SIG-M5 (cell line): ENCODE data around the gene OSBP2.
"Not testable (repeated sequence)": the region's sequence is repeated elsewhere in the genome, so short reads cannot be mapped to it uniquely, and the experiment has no call there.

ENCODE experiments used
- DNase-seq: peaks from one replicate; lab custom pipeline; 2025; lab: John Stamatoyannopoulos, UW

OSBP2 gene

DNA sequence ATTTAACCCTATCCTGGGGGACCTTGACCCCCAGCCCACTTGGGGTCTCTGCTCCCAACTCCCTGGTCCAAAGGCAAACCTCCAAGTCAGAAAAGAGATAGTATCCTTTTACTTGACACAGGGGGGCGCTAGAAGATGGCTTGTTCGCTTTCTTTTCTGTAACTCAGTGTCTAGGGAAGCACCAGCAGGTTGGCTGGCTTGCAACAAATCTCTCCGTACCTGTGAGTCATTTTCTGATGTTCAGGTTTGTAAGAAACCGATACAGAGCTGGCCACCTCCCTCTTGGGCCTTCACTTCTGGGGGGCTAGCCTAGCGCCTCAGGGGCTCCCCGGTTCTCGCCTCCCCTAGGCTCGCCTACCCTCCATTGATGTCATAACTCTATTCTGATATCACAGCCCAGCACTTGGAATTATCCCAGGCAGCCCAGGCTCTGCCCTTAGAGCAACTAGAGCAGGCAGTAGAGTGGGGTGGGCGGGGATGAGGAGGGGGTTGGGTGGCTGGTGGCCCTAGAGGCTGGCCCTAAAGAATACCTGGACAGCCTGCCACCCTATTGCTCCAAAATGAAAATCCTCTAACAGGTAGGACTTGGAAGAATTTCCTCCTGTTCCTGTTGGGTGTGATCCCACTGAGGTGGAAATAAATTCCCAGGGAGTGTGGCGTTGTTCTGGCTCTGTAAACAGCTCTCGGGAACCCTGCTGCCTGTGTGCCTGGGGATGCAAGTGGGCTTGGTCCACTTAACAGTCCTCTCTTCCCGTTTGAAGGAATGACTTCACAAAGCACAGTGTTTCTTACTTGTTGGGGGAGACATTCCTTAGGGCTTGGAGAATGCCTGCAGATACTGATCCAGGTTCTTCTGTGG is 69.4 kb downstream of the OSBP2 start:
- DNase-seq, result no peak

DNA sequence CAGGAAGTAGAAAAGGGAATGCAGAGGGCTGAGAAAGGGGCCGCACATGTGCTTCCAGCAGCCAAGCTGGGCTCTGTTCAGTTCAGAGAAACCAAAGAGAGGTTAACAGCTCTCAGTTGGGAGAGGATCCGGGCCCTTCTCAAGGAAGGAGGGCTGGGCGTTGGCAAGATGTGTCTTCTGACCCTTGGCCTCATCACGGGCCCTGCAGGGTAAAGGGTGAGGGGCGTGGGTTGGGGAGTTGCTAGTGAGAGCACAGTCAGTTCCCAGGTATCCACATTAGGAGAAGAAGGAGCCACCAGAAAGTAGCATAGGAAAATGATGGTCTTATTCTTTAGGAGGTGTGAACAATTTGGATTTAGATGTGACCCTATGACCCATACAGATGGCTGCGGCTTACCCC is 73.0 kb downstream of the OSBP2 start:
- no peak for DNase-seq

DNA sequence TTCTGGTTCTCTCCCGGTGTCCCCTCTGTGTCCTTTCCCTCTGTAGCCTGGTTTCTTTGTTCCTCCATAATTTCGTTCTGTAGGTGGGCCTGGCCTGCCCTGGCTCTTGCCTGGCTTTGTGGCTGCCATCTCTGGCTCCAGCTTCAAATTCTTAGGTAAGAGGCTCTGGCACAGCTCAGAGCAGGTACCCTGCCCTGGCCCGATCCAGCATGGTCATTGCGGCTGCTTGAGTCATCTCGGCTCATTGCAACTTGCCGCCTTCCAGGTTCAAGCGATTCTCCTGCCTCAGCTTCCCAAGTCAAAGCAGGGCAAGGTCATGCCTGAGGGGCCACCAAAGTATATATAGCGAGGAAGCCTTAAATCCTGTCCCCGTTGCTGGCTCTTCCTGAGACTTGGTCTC is 76.0 kb downstream of the OSBP2 start:
- DNase-seq, result no peak

DNA sequence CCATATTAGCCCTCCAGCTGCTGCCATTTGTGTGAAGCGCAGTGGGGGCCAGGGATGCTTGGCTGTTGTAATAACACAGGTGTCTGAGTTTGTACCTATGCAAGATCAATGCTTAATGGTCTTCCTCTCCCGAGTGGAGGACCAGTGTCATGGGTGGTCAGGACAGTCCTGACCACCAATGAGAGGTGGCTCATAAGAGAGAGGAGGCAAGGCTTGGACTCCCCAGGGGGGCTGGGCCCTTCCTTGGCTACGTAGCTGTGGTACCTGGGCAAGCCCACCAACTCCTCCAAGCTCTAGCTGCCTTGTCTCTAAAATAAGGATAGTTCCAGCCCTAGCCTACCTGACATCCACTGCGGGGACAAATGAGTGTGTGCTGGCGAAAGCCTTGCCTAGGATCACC is 79.2 kb downstream of the OSBP2 start:
- no peak for DNase-seq

DNA sequence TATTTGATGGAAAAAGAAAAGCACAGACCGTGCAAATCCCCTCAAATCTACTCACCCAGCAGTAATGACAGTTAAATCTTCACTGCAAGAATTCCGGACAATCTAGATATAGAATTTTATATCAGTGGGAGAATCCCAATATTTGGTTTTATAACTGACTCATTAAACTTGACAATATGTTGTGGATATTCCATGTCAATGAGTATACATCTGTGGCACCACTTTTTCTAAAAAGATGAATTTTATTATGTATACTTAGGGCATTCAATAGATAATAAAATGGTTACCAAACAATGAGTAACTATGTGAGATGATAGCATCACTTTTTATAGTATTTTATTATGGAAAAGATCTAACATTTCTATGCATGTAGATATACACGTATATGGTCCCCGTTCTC is 79.9 kb downstream of the OSBP2 start:
- no peak for DNase-seq

DNA sequence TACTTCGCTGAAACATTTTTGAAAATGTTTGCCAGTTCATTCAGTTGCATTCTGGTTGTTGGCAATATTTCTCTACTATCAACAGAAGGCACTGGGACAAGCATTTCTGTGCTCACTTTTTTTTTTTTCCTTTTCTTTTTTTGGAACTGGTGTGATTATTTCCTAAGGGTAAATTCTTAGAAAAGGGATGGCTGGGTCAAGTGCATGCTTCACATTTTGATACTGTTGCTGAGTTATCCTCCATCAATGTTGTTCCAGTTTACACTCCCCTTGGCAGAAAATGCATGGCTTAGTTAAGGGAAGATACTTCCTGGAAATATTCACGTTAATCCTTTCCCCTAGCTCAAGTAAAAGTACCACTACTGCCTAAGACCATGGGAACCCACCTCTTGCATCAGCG is 81.8 kb downstream of the OSBP2 start:
- no peak for DNase-seq

DNA sequence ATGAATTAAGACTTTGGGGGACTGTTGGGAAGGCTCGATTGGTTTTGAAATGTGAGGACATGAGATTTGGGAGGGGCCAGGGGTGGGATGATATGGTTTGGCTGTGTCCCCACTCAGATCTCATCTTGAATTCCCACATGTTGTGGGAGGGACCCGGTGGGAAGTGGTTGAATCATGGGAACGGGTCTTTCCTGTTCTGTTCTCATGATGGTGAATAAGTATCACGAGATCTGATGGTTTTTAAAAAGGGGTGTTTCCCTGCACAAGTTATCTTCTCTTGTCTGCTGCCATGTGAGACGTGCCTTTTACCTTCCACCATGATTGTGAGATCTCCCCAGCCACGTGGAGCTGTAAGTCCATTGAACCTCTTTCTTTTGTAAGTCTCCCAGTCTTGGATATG is 82.5 kb downstream of the OSBP2 start:
- DNase-seq, result not testable (repeated sequence)

DNA sequence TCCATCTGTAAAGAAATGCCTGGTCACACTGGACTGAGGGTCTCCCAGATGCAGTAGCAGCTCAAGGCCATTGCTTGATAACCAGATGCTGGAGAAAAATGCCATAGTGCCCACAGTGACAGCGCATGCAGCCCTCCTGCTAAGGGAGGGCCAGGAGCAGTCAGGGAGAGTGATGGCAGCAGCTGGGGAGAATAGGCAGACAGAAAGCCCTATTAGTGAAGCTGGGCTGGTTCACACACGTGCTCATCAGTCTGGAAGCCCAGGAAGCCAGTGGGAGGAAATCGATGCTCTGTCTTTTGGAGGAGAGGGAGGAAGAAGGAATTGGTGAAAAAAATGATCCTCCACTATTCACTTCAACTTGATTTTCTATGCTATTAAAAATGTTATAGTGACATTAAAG is 82.9 kb downstream of the OSBP2 start:
- DNase-seq, result no peak

DNA sequence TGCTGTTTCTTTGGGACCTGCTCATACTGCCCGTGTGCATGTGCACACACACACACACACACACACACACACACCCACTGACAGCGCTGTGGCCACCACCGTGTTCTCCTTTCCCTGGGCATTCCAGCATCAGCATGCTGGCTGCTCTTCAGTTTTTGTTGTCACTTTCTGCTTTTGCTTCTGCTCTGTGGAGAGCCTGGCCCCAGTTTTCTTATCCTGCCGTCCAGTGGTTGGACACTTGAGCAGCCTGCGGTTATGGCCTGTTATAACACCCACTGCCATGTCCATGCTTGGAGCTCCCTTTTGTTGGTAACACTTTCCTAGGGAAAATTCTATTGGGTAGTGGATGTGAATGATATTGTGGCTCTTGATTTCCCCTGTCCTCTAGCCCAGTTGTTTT is 83.6 kb downstream of the OSBP2 start:
- DNase-seq, result no peak

DNA sequence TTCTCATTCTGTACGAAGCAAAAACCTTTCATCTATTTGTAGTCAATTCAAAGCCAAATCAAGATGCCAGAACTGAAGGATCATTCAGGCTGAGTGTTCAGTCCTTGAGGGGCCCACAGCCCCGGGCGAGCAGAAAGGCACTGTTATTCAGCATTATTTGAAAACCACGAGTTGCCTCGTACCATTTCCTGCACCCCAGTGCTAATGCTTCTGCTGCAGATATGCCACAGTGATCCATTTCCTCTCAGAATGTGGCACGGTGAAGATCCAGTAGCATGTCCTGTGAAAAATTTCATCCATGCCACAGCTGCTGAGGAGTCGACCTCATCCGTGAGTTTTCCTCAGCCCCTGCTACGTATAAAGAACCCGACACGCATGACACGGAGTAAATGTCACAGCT is 85.4 kb downstream of the OSBP2 start:
- DNase-seq, result no peak

DNA sequence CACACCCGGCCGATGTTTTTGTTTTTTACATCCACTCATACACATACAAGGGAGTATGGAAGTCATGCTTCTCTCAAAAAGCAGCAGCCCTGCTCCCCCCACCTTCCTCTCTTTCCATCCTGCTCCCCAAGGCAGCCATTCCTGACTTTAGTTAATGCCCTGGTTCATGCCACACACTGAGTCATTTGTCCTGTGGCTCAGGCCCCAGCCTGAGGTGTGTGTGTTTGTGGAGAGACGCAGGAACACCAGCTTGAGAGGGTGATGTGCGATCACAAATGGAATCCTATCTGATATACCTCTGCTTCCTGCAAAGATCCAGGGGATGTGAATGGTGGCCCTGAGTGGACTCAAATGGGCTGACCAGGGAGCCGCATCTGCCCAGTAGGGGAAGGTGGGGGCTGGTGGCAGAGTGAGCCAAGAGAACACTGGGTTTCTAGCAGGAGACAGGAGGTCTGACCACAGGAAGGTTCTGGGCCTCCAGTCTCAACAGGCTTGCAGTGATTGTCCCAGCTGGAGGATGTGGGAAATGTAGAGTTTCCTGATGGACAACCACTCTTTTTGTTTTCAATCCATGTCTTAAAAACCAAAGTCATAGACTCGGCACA is 86.7 kb downstream of the OSBP2 start:
- DNase-seq, result no peak

DNA sequence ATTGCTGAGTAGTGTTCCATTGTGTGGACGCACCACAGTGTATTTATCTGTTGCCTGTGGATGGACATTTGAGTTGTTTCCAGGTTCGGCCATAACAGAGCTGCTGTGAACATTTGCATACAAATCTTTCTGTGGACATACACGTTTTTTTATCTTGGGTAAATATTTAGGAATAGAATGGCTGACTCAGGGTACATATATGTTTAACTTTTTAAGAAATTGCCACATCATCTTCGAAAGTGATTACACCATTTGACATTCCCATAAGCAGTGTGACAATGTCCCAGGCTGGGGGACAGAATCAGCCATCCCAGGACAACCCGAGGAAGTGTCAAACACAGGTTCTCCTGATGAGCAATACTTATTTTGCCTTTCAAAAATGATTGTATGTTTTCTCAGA is 87.9 kb downstream of the OSBP2 start:
- no peak for DNase-seq

DNA sequence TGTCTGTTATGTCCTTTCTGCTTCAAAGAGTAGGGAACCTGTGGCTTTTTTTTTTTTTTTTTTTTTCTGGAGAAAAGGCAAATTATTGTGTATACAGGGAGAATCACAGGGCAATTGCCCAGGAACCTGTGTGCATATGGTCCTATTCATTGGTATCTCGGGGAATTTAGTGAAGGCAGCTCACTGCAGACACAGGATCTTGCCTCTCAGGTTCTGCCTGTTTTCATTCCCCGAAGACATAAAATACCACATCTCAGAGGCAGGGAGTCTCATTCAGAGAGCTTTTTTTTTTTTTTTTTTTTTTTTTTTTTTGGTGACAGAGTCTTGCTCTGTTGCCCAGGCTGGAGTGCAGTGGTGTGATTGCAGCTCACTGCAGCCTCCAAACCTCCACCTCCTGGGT is 88.3 kb downstream of the OSBP2 start:
- no peak for DNase-seq

DNA sequence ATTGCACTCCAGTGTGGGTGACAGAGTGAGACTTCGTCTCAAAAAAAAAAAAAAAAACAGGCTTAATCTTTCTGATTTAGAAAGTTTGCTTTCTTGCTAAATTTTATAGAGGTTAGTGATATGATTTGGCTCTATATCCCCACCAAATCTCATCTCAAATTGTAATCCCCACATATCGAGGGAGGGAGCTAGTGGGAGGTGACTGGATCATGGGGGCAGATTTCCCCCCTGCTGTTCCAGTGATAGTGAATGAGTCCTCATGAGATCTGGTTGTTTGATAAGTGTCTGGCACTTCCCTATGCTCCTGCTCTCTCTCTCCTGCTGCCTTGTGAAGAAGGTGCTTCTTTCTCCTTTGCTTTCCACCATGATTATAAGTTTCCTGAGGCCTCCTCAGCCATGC is 90.9 kb downstream of the OSBP2 start:
- DNase-seq, result no peak

DNA sequence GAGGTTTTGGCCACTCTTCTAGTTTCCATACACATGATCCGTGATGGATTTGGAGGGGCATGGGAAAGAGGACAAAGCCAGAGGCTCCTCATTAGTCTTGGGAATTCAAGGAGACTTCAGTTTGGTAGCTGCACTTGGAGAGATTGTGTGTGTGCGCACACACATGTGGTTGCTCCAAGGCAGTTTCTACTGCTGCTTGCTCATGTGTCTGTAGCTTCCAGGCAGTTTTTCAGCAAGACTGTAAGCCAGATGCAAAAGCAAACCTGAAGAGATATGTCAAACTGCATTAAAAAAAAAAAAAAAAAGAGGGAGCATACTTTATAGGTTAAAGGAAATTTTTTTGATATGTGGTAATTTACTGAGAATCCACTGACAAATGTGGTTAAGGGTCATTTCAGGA is 95.7 kb downstream of the OSBP2 start:
- no peak for DNase-seq

DNA sequence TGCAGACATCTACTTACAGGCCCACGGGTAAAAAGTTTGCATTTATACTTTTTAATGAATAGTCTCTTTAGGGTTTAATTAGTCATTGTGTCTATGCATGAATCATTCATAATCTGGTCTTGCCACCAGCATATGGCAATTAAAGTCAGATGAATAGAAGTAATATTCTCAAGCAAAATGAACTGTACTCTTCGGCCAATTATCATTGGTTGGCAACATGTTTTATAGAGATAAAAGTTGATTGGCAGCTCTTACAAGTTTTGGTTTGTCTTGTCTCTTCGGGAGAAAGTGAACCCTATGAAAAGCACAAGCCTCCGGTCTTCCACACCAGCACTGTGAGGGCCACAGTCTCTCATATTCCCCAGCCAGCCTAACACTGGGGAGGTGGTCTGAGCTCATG is 97.8 kb downstream of the OSBP2 start:
- DNase-seq, result no peak

DNA sequence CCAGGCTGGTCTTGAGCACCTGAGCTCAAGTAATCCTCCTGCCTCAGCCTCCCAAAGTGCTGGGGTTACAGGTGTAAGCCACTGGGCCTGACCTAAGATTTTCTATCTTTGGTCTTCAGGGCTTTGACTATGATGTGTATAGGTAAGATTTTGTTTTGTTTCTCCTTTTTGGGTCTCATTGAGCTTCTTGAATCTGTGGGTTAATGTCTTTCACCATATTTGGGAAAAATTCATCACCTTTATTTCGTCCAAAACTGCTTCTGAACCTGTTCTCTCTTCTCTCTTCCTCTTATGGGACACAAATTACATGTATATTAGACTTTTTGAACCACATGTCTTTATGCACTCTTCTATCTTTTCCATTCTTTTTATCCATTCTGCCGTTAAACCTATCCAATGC is 100.4 kb downstream of the OSBP2 start:
- DNase-seq, result no peak

DNA sequence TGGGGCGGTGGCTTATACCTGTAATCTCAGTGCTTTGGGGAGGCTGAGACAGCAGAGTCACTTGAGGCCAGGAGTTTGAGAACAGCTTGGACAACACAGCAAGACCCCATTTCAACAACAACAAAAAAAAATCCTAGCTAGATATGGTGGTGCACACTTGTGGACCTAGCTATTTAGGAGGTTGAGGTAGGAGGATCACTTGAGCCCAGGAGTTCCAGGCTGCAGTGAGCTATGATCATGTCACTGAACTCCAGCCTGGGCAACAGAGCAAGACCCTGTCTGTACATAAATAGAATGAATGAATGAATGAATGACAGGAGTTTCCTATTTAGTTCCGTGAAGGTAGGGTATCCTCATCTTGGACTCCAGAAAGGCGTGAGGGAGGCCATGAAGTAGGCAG is 107.0 kb downstream of the OSBP2 start:
- DNase-seq, result no peak

DNA sequence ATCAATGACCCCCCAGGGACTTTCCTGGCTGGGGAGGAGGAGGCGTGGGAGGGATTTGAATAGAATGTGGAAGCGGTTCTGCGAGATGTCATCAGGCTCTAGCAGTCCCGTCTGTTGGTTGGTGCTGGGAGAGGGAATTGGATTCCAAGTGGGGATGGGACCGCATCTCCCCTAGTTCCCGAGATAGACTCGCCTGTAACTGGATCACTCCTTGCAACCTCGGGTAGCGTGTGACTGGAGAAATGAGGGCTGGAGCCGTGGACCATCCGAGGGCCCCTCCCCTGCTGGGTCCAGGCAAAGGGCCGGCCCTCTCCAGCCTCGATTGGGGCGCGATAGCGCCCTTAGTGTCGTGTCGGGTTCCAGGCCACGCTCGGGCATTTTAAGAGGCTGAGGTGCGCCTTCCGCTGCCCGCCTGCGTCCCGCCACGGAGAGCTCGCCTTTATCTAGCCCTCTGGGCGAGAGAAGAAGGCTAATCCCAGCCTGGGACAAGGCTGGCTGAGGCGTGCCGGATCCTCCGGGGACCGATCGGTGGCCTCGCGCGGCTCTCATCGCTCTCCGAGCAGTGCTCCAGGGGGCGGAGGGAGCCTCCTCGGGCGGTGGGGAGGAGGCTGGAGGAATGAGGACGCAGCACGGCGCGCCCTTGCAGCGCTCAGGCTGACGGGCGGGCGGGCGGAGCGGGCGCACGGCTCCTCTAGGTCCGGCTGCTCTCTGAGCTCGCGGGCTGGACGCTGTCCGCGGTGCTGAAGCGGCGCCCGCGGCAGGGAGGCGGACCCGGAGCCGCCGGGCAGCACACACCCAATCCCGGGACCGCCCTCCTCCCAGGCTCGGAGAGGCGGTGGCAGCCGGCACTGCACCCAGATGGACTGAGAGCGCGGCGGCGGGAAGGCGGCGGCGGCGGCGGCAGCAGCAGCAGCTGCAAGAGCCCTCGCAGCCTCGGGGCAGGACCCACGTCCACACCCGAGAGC is 107.8 kb downstream of the OSBP2 start:
- DNase-seq, result peak; percentile 15

DNA sequence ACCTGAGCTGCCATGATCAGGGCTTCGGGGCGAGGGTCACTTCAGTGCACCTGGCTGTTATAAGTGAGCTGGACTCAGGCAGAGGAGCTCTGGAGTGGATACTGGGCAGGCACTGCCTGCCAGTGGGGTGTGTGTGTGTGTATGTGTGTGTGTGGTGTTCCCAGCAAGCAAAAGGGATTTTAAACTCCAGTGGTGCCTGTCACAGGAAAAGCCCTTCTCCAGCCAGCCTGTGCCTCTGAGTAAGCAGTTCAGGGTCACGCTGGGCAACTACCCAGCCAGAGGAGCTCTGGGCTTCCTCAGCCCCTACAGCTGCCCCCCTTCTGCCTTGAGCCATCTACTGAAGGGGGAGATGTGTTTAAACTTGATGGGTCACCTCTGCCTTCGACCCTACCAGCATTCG is 109.0 kb downstream of the OSBP2 start:
- DNase-seq, result no peak

DNA sequence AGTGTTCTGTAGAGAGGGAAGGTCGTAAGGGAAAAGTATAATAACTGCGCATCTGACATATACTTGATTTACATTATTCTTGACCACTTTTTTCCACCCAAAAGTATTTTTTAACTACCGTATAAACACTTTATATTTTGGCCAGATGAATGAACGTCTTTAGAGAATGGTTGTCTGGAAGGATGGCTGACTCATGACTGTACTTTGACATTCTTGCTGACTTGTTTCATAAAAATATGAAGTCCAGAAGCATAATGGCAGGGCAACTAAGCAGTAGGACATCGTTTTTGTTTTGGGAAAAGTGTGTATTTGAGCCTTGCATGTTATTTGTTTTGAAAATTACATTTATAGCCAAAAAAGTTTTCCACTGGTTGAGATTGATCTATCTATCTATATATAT is 110.0 kb downstream of the OSBP2 start:
- no peak for DNase-seq

DNA sequence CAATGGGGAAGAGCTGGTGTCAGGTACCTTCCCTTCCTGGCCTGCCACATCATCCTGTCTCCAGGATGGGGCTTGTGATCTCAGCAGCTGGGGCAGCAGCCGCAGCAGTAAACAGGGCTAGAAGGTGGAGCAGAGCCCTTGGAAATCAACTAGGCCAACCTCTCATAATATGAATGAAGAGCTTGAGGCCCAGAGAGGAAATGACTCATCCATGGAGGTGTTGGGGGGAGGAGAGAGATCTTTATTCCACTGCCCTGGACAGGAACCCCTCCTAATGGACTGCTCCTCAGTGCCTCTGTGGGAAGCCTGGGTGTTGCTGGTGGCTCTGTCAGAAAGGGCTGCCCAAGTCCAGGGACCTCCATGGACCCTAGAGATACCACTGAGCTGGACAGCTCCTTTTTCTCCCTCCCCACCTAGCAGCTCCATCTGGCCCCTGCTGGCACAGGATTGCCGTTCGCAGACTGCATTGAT is 111.8 kb downstream of the OSBP2 start:
- DNase-seq, result no peak

DNA sequence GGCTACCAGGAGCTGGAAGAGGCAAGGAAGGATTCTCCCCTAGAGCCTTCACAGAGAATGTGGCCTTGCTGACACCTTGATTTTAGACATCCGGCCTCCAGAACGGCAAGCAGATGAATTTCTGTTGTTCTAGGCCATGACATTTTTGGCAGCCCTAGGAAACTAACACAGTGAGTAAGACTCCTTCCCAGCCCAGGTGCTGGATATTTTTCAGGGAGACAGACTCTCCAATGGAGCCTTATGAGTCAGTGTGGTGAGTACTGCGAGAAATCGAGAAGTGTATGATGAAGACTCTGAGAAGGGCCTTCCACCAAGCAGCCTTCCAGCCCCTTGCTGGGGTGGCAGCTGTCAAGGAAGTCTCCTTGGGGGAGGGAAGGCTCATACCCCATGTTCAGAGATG is 114.4 kb downstream of the OSBP2 start:
- no peak for DNase-seq
